HepG2 (cell line): ENCODE measurements around the gene MMP24OS.

ENCODE experiments used
- BRCA1 ChIP-seq: sonication (generic); formaldehyde crosslinking; IDR thresholded peaks from 2 replicates; pipeline ENCODE4 v1.4.0; 2020; ENCODE audit warnings: missing genetic modification reagents
- CTCF ChIP-seq: sonication (generic); formaldehyde crosslinking; IDR thresholded peaks from 2 replicates; pipeline ENCODE4 v1.5.0; 2020; ENCODE audit warnings: mild to moderate bottlenecking, missing genetic modification reagents, moderate library complexity
- HIVEP1 ChIP-seq: sonication (generic); formaldehyde crosslinking; IDR thresholded peaks from 2 replicates; pipeline ENCODE4 v1.4.0; 2020; ENCODE audit warnings: mild to moderate bottlenecking, missing genetic modification reagents
- RNF2 ChIP-seq: fragments of 450-650 bp; conservative IDR thresholded peaks from 2 replicates; pipeline ENCODE4 v1.6.1; 2016; ENCODE audit warnings: low read depth
- SRF ChIP-seq: IDR thresholded peaks from 2 replicates; pipeline ENCODE4 v1.6.1; 2011; ENCODE audit warnings: mild to moderate bottlenecking, low read depth, low read length, moderate library complexity
- USF2 ChIP-seq, 2 experiments: sonication (generic) in 1 of 2; formaldehyde crosslinking in 1 of 2; IDR thresholded peaks; 2 replicates each; pipeline versions ENCODE4 v1.5.1 to v1.6.1; 2011 to 2020; ENCODE audit warnings: borderline replicate concordance in 1 of 2, low read depth in 1 of 2, low read length in 1 of 2, mild to moderate bottlenecking in 1 of 2, missing genetic modification reagents in 1 of 2, moderate library complexity in 1 of 2
- ZNF17 ChIP-seq: sonication (generic); formaldehyde crosslinking; IDR thresholded peaks from 2 replicates; pipeline ENCODE4 v1.5.0; 2020; ENCODE audit warnings: mild to moderate bottlenecking, missing genetic modification reagents

GRCh38 chr20:35267092-35267491 lies 10.8 kb downstream of the MMP24OS start:
- TF ChIP-seq BRCA1 (CRISPR knock-in tag) (no peak), CTCF (CRISPR knock-in tag) (no peak), ZNF17 (no peak), RNF2 (no peak), HIVEP1 (CRISPR knock-in tag) (no peak), SRF (no peak), USF2 (IDR thresholded peaks at IDR 0.05; ENCODE audit: low read depth, low read length) (no peak), USF2 (CRISPR knock-in tag; IDR thresholded peaks at IDR 0.05; ENCODE audit: borderline replicate concordance) (no peak)
